Measurements from ENCODE around the gene MICU1.
"Not testable (repeated sequence)": the region's sequence is repeated elsewhere in the genome, so short reads cannot be mapped to it uniquely, and the experiment has no call there.

Gene MICU1

GRCh38 chr10:72625608-72626443 is at the start of gene MICU1:
Gene MICU1, minus strand, starts transcription at chr10:72626079. Its CDS starts 59,286 bp downstream, at chr10:72566793.
- peak; percentile 93 for DNase-seq

- DNase-seq, result not testable (repeated sequence)
Measured at GRCh38 chr10:72674174-72674573, 48.3 kb upstream of the MICU1 start.

- no peak for DNase-seq
Measured at GRCh38 chr10:72673280-72673679, 47.4 kb upstream of the MICU1 start.

- DNase-seq, result no peak
Measured at GRCh38 chr10:72667207-72667864, 41.5 kb upstream of the MICU1 start.

GRCh38 chr10:72665925-72666324 is 40.0 kb upstream of the MICU1 start:
- DNase-seq, result no peak

GRCh38 chr10:72663971-72664370 is 38.1 kb upstream of the MICU1 start:
- no peak for DNase-seq

- no peak for DNase-seq
Measured at GRCh38 chr10:72661431-72661830, 35.6 kb upstream of the MICU1 start.

GRCh38 chr10:72660220-72660619 is 34.3 kb upstream of the MICU1 start:
- DNase-seq, result no peak

- DNase-seq, result no peak
Measured at GRCh38 chr10:72659694-72660093, 33.8 kb upstream of the MICU1 start.

GRCh38 chr10:72658696-72659400 is 33.0 kb upstream of the MICU1 start:
- no peak for DNase-seq

GRCh38 chr10:72654720-72655119 is 28.8 kb upstream of the MICU1 start:
- no peak for DNase-seq

GRCh38 chr10:72653383-72654096 is 27.7 kb upstream of the MICU1 start:
- no peak for DNase-seq

- no peak for DNase-seq
Measured at GRCh38 chr10:72649291-72649690, 23.4 kb upstream of the MICU1 start.

- DNase-seq, result no peak
Measured at GRCh38 chr10:72648301-72648700, 22.4 kb upstream of the MICU1 start.

- DNase-seq, result not testable (repeated sequence)
Measured at GRCh38 chr10:72646971-72647370, 21.1 kb upstream of the MICU1 start.

GRCh38 chr10:72645263-72645858 is 19.5 kb upstream of the MICU1 start:
- peak; percentile 58 for DNase-seq

GRCh38 chr10:72642318-72642717 is 16.4 kb upstream of the MICU1 start:
- no peak for DNase-seq

GRCh38 chr10:72639441-72639873 is 13.6 kb upstream of the MICU1 start:
- DNase-seq, result no peak

GRCh38 chr10:72638586-72639440 is 12.9 kb upstream of the MICU1 start:
- DNase-seq, result no peak

- DNase-seq, result no peak
Measured at GRCh38 chr10:72637398-72637857, 11.5 kb upstream of the MICU1 start.

- DNase-seq, result no peak
Measured at GRCh38 chr10:72630144-72630543, 4.3 kb upstream of the MICU1 start.

- DNase-seq, result no peak
Measured at GRCh38 chr10:72626444-72626754, 520 bp upstream of the MICU1 start.
